Adrenal gland (tissue), 12 donors: Measurements from ENCODE around the gene ITPR3. TPM values are rescaled to one million over a fixed set of nuclear protein-coding genes. Genes with fewer than 3 reads are reported as not detected.

Experiments
- DNase-seq, 7 donors: peaks; one replicate each; pipeline ENCODE4 v3.0.0-alpha.2; 2019 to 2020
- H3K27ac ChIP-seq, 5 donors: fragments of 200-600 bp; sonication (generic) in 4 of 5; 1 replicate in 3 of 5; 2 replicates in 2 of 5; pipeline versions ENCODE4 v1.5.1 to v1.8.0; 2016 to 2020; ENCODE audit warnings: mild to moderate bottlenecking in 1 of 5
- H3K27me3 ChIP-seq: fragments of 200-600 bp; 2 replicates; pipeline ENCODE4 v1.8.0; 2021
- H3K36me3 ChIP-seq, 2 donors: fragments of 200-600 bp; replicated peaks in 1 of 2; 1 replicate in 1 of 2; 2 replicates in 1 of 2; pipeline versions ENCODE4 v1.5.1 to v1.8.0; 2018 to 2022
- H3K4me1 ChIP-seq, 2 donors: fragments of 200-600 bp; replicated peaks in 1 of 2; 1 replicate in 1 of 2; 2 replicates in 1 of 2; pipeline versions ENCODE4 v1.5.1 to v1.8.0; 2018 to 2021
- H3K4me3 ChIP-seq, 4 donors: fragments of 200-600 bp; sonication (generic) in 3 of 4; one replicate each; pipeline ENCODE4 v1.5.1; 2016 to 2018
- H3K9me3 ChIP-seq, 3 donors: fragments of 200-600 bp; sonication (generic) in 1 of 3; replicated peaks in 1 of 3; 1 replicate in 2 of 3; 2 replicates in 1 of 3; pipeline versions ENCODE4 v1.5.1 to v1.8.0; 2016 to 2021
- CTCF ChIP-seq, 6 experiments: fragments of 450-650 bp in 4 of 6; fragments of 200-600 bp in 2 of 6; sonication (generic) in 1 of 6; IDR thresholded peaks; 1 replicate in 5 of 6; 2 replicates in 1 of 6; pipeline versions ENCODE4 v1.5.1 to v1.8.0; 2016 to 2021; ENCODE audit warnings: antibody characterized with exemption in 6 of 6, mild to moderate bottlenecking in 2 of 6, moderate library complexity in 1 of 6
- POLR2A ChIP-seq, 2 donors: fragments of 450-650 bp; IDR thresholded peaks; one replicate each; pipeline ENCODE4 v1.6.1; 2017; ENCODE audit warnings: antibody characterized with exemption in 2 of 2, mild to moderate bottlenecking in 2 of 2, moderate library complexity in 1 of 2
- WGBS, 4 donors: extraction: QIAGEN DNeasy Blood & Tissue Kit in 2 of 4; methylation state at CpG; one replicate each; pipeline versions ENCODE4 v1.1.5 to v1.1.7; 2013 to 2017; 5-methylcytosine and 5-hydroxymethylcytosine counted together
- intact Hi-C, 2 donors: fragments of 100-400 bp; cut with DNase I; formaldehyde crosslinking; loops; one replicate each; pipeline versions ENCODE4 v1.14.1 to v1.15.0; 2022 to 2023
- polyA plus RNA-seq, 3 donors: library from polyadenylated mRNA; stranded (reverse); fragments of 200-250 nt in 2 of 3; fragments of 350-450 nt in 1 of 3; fragmentation: Illumina TruSeq in 1 of 3; extraction: RNeasy Lipid Tissue Mini Kit (QIAGEN cat#74804) in 1 of 3; gene quantifications; one replicate each; pipeline ENCODE4 v1.2.3, GENCODE V29; 2013 to 2014
- total RNA-seq, 9 donors: library from RNA; depleted of rRNA in 4 of 9; stranded (reverse); fragments of >200 nt in 4 of 9; fragments of 120-200 nt in 1 of 9; fragmentation: NEBNext Ultra II Directional in 1 of 9; extraction: Animal tissue kit (Norgen Biotek cat#: 25700) in 1 of 9; gene quantifications; one replicate each; pipeline versions ENCODE4 v1.1.0 to v1.2.4, GENCODE V29; 2013 to 2023
- donor health status: healthy with polysubstance abuse.
- donor health status: Bipolar disorder and iron deficiency.
- donor health status: DM: yes; HTN: yes; CAD: no.
- donor health status: DM: no; HTN: no; CAD: no.
- donor health status: DM: no; HTN: no; CAD: no.
- donor health status: DM: yes; HTN: yes; CAD: no.

Gene ITPR3
- total and polyA plus RNA-seq, 12 donors, result 1.3 to 38.1 (median 23.9) TPM

GRCh38 chr6:33698494-33698893 is 77.4 kb downstream of the ITPR3 start:
- Histone ChIP-seq H3K27me3 (no peaks in the 10 kb centered on the region), H3K9me3 (no peaks in the 10 kb centered on the region), H3K36me3 (peaks cover 0 to 19% of the 10 kb centered on the region in 2 donors), H3K27ac (no peak overlapping the region), H3K4me3 (no peak overlapping the region), H3K4me1 (peaks cover 11 to 33% of the 10 kb centered on the region in 2 donors)
- 81 to 91% (median 86%) methylated on average over 10 of the region's 10 CpGs for WGBS, 4 donors
- intact Hi-C loops, result loop anchor here (5.0 kb wide), 1 partner anchor 111 kb away; no protein-coding TSS in a partner anchor
- TF ChIP-seq CTCF (IDR thresholded peaks at IDR 0.05) (no peak), POLR2A (IDR thresholded peaks at IDR 0.05) (no peak)
- DNase-seq, result no peak

- intact Hi-C loops, result loop anchor here (5.0 kb wide), 1 partner anchor 112 kb away; no protein-coding TSS in a partner anchor
- TF ChIP-seq CTCF (IDR thresholded peaks at IDR 0.05), result no peak
- no peak for TF ChIP-seq POLR2A (IDR thresholded peaks at IDR 0.05)
- no peaks in the 10 kb centered on the region for H3K9me3 ChIP-seq
- peaks cover 11 to 32% of the 10 kb centered on the region in 2 donors for H3K4me1 ChIP-seq
- WGBS, 4 donors, result 71 to 85% (median 75%) methylated on average over 8 of the region's 8 CpGs
- no peaks in the 10 kb centered on the region for H3K27me3 ChIP-seq
- H3K36me3 ChIP-seq, result peaks cover 0 to 15% of the 10 kb centered on the region in 2 donors
- peak overlapping the region in 1 of 5 donors; percentile 17 for H3K27ac ChIP-seq
- DNase-seq, result no peak
- H3K4me3 ChIP-seq, result no peak overlapping the region
Observed at GRCh38 chr6:33699131-33699530, 78.0 kb downstream of the ITPR3 start.

GRCh38 chr6:33699739-33700138 is 78.6 kb downstream of the ITPR3 start:
- H3K4me3 ChIP-seq, result no peak overlapping the region
- no peaks in the 10 kb centered on the region for H3K9me3 ChIP-seq
- peaks cover 0 to 14% of the 10 kb centered on the region in 2 donors for H3K36me3 ChIP-seq
- DNase-seq, result no peak
- intact Hi-C loops, result loop anchor here (5.0 kb wide), 1 partner anchor 112 kb away; no protein-coding TSS in a partner anchor
- peaks cover 11 to 26% of the 10 kb centered on the region in 2 donors for H3K4me1 ChIP-seq
- WGBS, 4 donors, result 71 to 82% (median 78%) methylated on average over 5 of the region's 5 CpGs
- H3K27me3 ChIP-seq, result no peaks in the 10 kb centered on the region
- TF ChIP-seq CTCF (IDR thresholded peaks at IDR 0.05) (no peak), POLR2A (IDR thresholded peaks at IDR 0.05) (no peak)
- H3K27ac ChIP-seq, result peak overlapping the region in 1 of 5 donors; percentile 10

GRCh38 chr6:33700391-33701050 is 79.4 kb downstream of the ITPR3 start:
- TF ChIP-seq POLR2A (IDR thresholded peaks at IDR 0.05) (no peak), CTCF (IDR thresholded peaks at IDR 0.05) (peak; percentile 32 to 62 (median 56))
- 44 to 72% (median 51%) methylated on average over 5 to 10 of the region's 10 CpGs for WGBS, 4 donors
- Histone ChIP-seq H3K4me3 (no peak overlapping the region), H3K27ac (peak overlapping the region in 1 of 5 donors; percentile 10), H3K9me3 (no peaks in the 10 kb centered on the region), H3K27me3 (no peaks in the 10 kb centered on the region), H3K4me1 (peaks cover 11 to 20% of the 10 kb centered on the region in 2 donors), H3K36me3 (peaks cover 0 to 6% of the 10 kb centered on the region in 2 donors)
- DNase-seq, result peak; percentile 60 to 82 (median 76)
- intact Hi-C loops, result no loop called here
